Cardiac muscle cell (in vitro differentiated cells and primary cell): ENCODE data around the gene WDFY2. TPM values are rescaled to one million over a fixed set of nuclear protein-coding genes. Genes with fewer than 3 reads are reported as not detected.

Experiments
- DNase-seq, 2 donors: peaks; one replicate each; pipeline versions ENCODE4 v3.0.0 to v3.0.0-alpha.2; 2010 to 2017; ENCODE audit warnings: low read depth in 1 of 2, low spot score in 1 of 2
- H3K27ac ChIP-seq: fragments of 200-600 bp; sonication (generic); 2 replicates; pipeline ENCODE4 v1.5.1; 2016
- H3K27me3 ChIP-seq: fragments of 200-600 bp; sonication (generic); 2 replicates; pipeline ENCODE4 v1.6.0; 2016; ENCODE audit warnings: control low read depth
- H3K36me3 ChIP-seq: fragments of 200-600 bp; sonication (generic); 2 replicates; pipeline ENCODE4 v1.5.1; 2016; ENCODE audit warnings: control low read depth
- H3K4me1 ChIP-seq: fragments of 200-600 bp; sonication (generic); 2 replicates; pipeline ENCODE4 v1.8.1; 2017; ENCODE audit warnings: low read depth, mild to moderate bottlenecking, mixed run types
- H3K4me3 ChIP-seq: fragments of 200-600 bp; sonication (generic); 2 replicates; pipeline ENCODE4 v1.5.1; 2016; ENCODE audit warnings: mild to moderate bottlenecking
- H3K9me3 ChIP-seq: fragments of 200-600 bp; sonication (generic); 2 replicates; pipeline ENCODE4 v1.5.1; 2017; ENCODE audit warnings: low read depth, mild to moderate bottlenecking, control low read depth
- CTCF ChIP-seq: IDR thresholded peaks from 2 replicates; pipeline ENCODE4 v1.5.1; 2012; ENCODE audit warnings: low read depth, mild to moderate bottlenecking, low read length
- polyA plus RNA-seq: library from polyadenylated mRNA; unstranded; fragments of >200 nt; fragmentation: Nextera tagmentation; extraction: Ambion mirVana; gene quantifications from 2 replicates; pipeline ENCODE4 v1.2.1, GENCODE V29; 2016
- total RNA-seq: library from RNA; depleted of rRNA; stranded (reverse); fragments of >200 nt; gene quantifications from 2 replicates; pipeline ENCODE4 v1.2.3, GENCODE V29; 2016

The WDFY2 gene
- total RNA-seq = 6.8 and 20.4 TPM in 2 replicates
- 9.1 and 15.2 TPM in 2 replicates for polyA plus RNA-seq

- no peaks in the 10 kb centered on the region for H3K36me3 ChIP-seq
- H3K4me1 ChIP-seq = peaks cover 24% of the 10 kb centered on the region
- H3K27me3 ChIP-seq = no peaks in the 10 kb centered on the region
- H3K27ac ChIP-seq = peak within 1 kb of the TSS; percentile 82
- TF ChIP-seq CTCF = no peak
- peak; percentile 100 for DNase-seq
- no peaks in the 10 kb centered on the region for H3K9me3 ChIP-seq
- H3K4me3 ChIP-seq = peak within 1 kb of the TSS; percentile 79
Measured at GRCh38 chr13:51583875-51584730, at the start of gene WDFY2. Gene WDFY2 (plus strand): TSS chr13:51584462. CDS start chr13:51584688, 226 bp downstream.

- H3K4me3 ChIP-seq = no peak overlapping the region
- no peaks in the 10 kb centered on the region for H3K27me3 ChIP-seq
- H3K36me3 ChIP-seq = no peaks in the 10 kb centered on the region
- H3K27ac ChIP-seq = no peak overlapping the region
- no peaks in the 10 kb centered on the region for H3K9me3 ChIP-seq
- peaks cover 12% of the 10 kb centered on the region for H3K4me1 ChIP-seq
- DNase-seq = no peak
- TF ChIP-seq CTCF = no peak
Measured at GRCh38 chr13:51538591-51539179, 45.6 kb upstream of the WDFY2 start.

- H3K36me3 ChIP-seq = no peaks in the 10 kb centered on the region
- H3K4me1 ChIP-seq = peaks cover 12% of the 10 kb centered on the region
- DNase-seq = peak in 1 of 2 donors; percentile 34
- no peak overlapping the region for H3K27ac ChIP-seq
- no peaks in the 10 kb centered on the region for H3K9me3 ChIP-seq
- no peak overlapping the region for H3K4me3 ChIP-seq
- no peak for TF ChIP-seq CTCF
- H3K27me3 ChIP-seq = no peaks in the 10 kb centered on the region
Measured at GRCh38 chr13:51539887-51540286, 44.4 kb upstream of the WDFY2 start.

- Histone ChIP-seq H3K36me3 (no peaks in the 10 kb centered on the region), H3K9me3 (no peaks in the 10 kb centered on the region), H3K4me3 (no peak overlapping the region), H3K27me3 (no peaks in the 10 kb centered on the region), H3K27ac (no peak overlapping the region), H3K4me1 (peaks cover 12% of the 10 kb centered on the region)
- no peak for TF ChIP-seq CTCF
- DNase-seq = no peak
Measured at GRCh38 chr13:51541037-51541436, 43.2 kb upstream of the WDFY2 start.

- H3K4me3 ChIP-seq = no peak overlapping the region
- H3K36me3 ChIP-seq = no peaks in the 10 kb centered on the region
- TF ChIP-seq CTCF = no peak
- no peaks in the 10 kb centered on the region for H3K9me3 ChIP-seq
- H3K27ac ChIP-seq = no peak overlapping the region
- peak in 1 of 2 donors; percentile 24 for DNase-seq
- H3K4me1 ChIP-seq = peaks cover 12% of the 10 kb centered on the region
- no peaks in the 10 kb centered on the region for H3K27me3 ChIP-seq
Measured at GRCh38 chr13:51541809-51542258, 42.4 kb upstream of the WDFY2 start.
